Daoy (cell line): Measurements from ENCODE around the gene ANKRD13A. TPM values are rescaled to one million over a fixed set of nuclear protein-coding genes. Genes with fewer than 3 reads are reported as not detected.
"Not testable (repeated sequence)": the region's sequence is repeated elsewhere in the genome, so short reads cannot be mapped to it uniquely, and the experiment has no call there.

Source experiments
- DNase-seq: peaks from one replicate; pipeline ENCODE4 v3.0.0-alpha.2; 2015; ENCODE audit warnings: low read depth
- total RNA-seq: library from RNA; depleted of rRNA; stranded (reverse); fragments of >200 nt; shearing (Covaris generic); gene quantifications from 2 replicates; pipeline ENCODE4 v1.2.3, GENCODE V29; 2014

Gene ANKRD13A
- total RNA-seq, 1 experiment from 2014 or later = 90.3 TPM

- no peak for DNase-seq
These were observed 6.9 kb downstream of the ANKRD13A start for GRCh38 chr12:110006115-110006514.

- DNase-seq = no peak
These were observed 8.7 kb downstream of the ANKRD13A start for GRCh38 chr12:110007881-110008280.

- DNase-seq = not testable (repeated sequence)
These were observed 9.6 kb downstream of the ANKRD13A start for GRCh38 chr12:110008681-110009398.

- DNase-seq = no peak
These were observed 11.9 kb downstream of the ANKRD13A start for GRCh38 chr12:110010853-110011723.

GRCh38 chr12:110012137-110012536, 12.9 kb downstream of the ANKRD13A start:
- DNase-seq = no peak

- no peak for DNase-seq
These were observed 13.4 kb downstream of the ANKRD13A start for GRCh38 chr12:110012659-110013058.

GRCh38 chr12:110015132-110015531, 15.9 kb downstream of the ANKRD13A start:
- no peak for DNase-seq

- no peak for DNase-seq
These were observed 21.7 kb downstream of the ANKRD13A start for GRCh38 chr12:110020956-110021355.

- DNase-seq = no peak
These were observed 24.1 kb downstream of the ANKRD13A start for GRCh38 chr12:110023059-110023980.

GRCh38 chr12:110024051-110024450, 24.8 kb downstream of the ANKRD13A start:
- DNase-seq = no peak

GRCh38 chr12:110028323-110028722, 29.1 kb downstream of the ANKRD13A start:
- DNase-seq = no peak

GRCh38 chr12:110029290-110029815, 30.1 kb downstream of the ANKRD13A start:
- DNase-seq = no peak

- DNase-seq = no peak
These were observed 34.7 kb downstream of the ANKRD13A start for GRCh38 chr12:110033888-110034287.

GRCh38 chr12:110035534-110036104, 36.4 kb downstream of the ANKRD13A start:
- DNase-seq = no peak

- no peak for DNase-seq
These were observed 38.1 kb downstream of the ANKRD13A start for GRCh38 chr12:110037315-110037714.

- DNase-seq = no peak
These were observed 39.5 kb downstream of the ANKRD13A start for GRCh38 chr12:110038741-110039084.

GRCh38 chr12:110039085-110039807, 40.0 kb downstream of the ANKRD13A start:
- DNase-seq = peak; percentile 84

- no peak for DNase-seq
These were observed 43.0 kb downstream of the ANKRD13A start for GRCh38 chr12:110042264-110042663.

GRCh38 chr12:110046451-110047187, 47.4 kb downstream of the ANKRD13A start:
- DNase-seq = no peak
